Activated T-helper 1 cell treated with Interleukin-2 at 50 U/mL for 16 hours (primary cell): ENCODE measurements around the gene SLC5A10.
A peak's percentile ranks its signal among the peaks of the same experiment; 100 is the strongest.
"Not testable (repeated sequence)": the region's sequence is repeated elsewhere in the genome, so short reads cannot be mapped to it uniquely, and the experiment has no call there.

Experiments
- DNase-seq: peaks from one replicate; pipeline ENCODE4 v3.0.0-alpha.2; 2020; ENCODE audit warnings: low read depth

SLC5A10 gene

DNA sequence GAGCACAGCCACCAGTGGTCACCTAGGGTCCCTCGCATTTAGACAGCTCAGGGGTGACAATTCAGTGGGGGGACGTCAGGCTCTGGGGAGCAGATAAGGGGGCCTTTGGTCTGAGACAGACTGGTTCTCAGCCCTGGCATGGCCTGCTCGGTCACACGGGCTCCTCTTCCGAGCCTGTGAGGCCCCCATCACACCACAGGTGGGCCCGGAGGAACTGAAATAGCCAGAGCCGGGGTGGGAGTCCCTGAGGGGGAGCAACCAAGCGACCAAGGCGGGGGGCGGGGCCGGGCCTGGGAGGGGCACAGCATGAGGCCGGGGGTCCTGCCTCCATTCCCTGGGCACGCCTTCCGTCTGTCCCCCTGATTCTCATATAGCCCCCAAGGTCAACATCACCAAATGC is 90.4 kb downstream of the SLC5A10 start:
- not testable (repeated sequence) for DNase-seq

DNA sequence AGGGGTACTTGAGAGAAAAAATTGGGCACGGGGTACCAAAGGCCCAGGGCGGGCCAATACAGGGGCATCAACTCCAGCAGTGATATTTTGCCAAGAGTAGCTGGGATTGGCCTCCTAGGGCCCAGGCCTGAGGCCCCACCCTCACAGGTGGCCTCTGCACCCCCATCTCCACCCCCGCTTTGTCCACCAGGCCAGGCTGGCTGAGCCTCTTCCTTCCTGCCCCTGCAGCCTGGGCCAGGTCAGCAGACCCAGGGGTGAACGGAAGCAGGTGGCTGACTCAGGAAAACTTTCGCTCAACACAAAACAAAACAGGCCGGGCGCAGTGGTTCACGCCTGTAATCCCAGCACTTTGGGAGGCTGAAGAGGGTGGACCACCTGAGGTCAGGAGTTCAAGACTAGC is 91.1 kb downstream of the SLC5A10 start:
- not testable (repeated sequence) for DNase-seq

DNA sequence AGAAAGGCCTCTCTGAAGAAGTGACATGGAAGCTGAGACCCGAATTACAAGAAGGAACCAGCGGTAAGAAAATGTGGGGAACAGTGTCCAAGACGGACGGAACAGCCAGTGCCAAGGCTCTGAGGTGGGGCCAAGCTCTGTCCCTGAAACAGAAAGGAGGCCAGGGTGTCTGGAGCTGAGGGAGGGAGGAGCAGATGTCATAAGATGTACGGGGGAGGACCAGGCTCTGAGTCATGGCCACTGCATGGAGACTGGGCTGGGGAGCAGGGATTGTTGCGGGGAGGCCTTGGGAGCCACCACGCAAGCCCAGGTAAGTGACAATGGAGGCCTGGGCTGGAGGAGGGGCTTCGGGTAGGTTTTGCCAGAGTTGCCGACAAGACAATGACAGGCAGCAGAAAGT is 92.7 kb downstream of the SLC5A10 start:
- not testable (repeated sequence) for DNase-seq

DNA sequence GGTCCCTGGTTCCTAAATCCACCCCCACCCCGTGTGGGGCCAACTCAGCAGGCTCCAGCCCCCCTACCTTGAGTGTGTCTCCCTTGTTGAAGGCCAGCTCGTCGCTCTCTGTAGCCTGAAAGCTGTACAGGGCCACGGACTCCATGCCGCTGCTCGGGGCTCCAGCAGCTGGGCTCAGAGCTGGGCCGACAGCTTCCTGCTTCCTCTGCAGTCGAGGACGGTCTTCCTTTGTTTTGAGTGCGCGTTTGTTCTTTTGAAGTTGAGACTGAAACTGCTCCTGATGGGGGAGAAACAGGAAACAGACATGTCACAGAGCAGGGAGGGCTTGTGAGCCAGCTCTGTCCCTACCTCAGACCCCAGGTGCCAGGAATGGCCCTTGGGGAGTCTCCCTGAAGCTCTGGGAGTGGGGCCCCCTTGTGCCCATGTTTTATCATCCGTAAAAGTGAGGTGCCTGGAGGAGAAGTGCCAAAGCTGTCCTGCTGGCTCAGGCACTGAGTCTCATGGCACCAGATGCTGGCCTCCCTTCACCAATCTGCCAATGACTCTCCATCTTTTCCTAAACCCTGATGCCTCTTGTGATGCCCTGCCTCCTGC is 94.9 kb downstream of the SLC5A10 start, which contains the start of gene GRAP:
GRAP (minus strand) TSS at position 176 of the 594 bp plus-strand sequence; CDS start at position 145, 31 bp downstream.
- DNase-seq = not testable (repeated sequence)

DNA sequence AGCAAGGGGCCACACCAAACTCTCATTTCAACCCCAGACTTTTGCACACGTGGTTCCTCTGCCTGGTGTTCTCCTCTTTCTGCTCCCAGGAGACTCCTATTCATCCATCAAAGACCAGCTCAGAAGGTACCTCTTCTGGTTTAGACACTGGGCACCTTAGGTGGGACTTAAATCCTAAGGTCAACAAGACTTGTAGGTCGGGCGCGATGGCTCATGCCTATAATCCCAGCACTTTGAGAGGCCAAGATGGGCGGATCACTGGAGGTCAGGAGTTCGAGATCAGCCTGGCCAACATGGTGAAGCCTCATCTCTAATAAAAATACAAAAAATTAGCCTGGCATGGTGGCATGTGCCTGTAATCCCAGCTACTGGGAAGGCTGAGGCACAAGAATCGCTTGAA is 95.5 kb downstream of the SLC5A10 start:
- not testable (repeated sequence) for DNase-seq

DNA sequence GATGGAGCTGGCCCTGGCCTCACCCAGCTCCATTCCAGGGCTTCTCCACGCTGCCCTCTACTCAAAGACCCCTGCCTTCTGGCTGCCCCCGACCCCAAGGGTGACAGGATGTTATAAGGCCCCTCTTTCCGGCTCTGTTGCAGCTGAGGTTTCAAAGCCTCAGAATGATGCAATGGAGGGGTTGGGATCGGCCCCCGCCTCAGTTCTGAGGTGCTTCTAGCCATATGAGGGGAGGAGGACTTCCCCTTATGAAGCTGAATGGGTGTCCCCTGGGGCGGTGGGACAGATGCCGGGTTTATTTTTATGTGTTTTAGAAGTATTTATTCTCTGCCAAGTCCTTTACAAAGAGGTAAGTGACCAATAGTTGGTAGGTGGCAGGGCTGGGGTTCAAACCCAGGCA is 96.9 kb downstream of the SLC5A10 start:
- not testable (repeated sequence) for DNase-seq

DNA sequence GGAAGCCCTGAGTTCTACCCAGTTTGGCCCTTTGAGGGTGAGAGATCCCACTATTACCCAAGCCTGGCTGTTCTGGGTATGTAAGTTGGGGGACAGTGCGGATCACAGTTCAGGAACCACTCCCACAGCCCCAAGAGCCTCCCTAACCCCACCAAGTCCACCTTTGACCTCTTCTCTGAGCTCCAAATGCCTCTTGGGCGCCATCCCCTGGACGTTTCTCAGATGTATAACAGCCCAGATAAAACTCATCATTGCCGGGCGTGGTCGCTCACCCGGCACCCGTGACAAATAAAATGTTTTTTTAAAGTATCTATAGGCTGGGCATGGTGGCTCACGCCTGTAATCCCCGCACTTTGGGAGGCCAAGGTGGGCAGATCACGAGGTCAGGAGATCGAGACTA is 103.5 kb downstream of the SLC5A10 start:
- DNase-seq = not testable (repeated sequence)

DNA sequence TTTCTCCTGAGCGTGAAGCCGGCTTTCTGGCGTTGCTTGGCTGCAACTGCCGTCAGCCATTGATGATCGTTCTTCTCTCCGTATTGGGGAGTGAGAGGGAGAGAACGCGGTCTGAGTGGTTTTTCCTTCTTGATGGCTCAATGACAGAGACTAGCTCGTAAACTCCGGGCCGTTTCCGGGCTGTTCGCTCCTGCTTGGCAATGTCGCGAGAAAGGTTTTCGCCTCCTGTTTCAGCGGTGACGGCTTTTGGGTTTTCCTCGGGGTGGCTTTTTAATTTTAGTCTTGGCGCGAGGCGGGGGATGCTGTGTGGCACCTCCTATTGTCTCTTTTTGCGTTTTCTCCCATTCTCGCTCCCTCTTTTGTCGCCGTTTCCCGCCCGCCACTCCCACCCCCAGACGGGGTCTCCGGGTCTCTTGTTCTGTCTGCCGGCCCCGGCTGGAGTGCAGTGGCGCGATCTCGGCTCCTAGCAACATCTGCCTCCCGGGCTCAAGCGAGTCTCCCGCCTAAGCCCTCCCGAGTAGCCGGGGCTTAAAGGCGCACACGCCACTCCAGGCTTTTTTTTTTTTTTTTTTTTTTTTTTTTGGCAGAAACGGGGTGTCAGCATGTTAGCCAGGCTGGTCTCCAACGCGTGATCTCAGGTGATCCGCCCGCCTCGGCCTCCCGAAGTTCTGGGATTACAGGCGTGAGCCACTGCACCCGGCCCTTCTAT is 110.2 kb downstream of the SLC5A10 start:
- DNase-seq = peak; percentile 60

DNA sequence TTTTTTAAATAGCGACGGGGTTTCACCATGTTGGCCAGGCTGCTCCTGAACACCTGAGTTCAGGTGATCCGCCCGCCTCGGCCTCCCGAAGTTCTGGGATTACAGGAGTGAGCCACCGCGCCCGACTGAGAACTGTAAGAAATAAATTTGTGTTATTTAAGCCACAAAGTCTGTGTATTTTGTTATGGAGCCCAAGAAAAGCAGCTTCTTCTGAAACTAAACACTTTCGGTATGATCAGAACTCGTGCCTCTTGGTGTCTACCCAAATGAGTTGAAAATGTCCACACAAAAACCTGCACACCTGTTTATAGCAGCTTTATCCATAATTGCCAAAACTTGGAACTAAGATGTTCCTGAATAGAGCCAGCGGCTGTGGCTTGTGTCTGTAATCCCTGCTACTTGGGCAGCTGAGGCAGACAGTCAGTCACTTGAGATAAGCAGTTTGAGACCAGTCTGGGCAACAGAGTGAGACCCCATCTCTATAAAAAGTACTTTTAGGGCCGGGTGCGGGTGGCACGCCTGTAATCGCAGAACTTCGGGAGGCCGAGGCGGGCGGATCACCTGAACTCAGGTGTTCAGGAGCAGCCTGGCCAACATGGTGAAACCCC is 110.9 kb downstream of the SLC5A10 start:
- DNase-seq = not testable (repeated sequence)

DNA sequence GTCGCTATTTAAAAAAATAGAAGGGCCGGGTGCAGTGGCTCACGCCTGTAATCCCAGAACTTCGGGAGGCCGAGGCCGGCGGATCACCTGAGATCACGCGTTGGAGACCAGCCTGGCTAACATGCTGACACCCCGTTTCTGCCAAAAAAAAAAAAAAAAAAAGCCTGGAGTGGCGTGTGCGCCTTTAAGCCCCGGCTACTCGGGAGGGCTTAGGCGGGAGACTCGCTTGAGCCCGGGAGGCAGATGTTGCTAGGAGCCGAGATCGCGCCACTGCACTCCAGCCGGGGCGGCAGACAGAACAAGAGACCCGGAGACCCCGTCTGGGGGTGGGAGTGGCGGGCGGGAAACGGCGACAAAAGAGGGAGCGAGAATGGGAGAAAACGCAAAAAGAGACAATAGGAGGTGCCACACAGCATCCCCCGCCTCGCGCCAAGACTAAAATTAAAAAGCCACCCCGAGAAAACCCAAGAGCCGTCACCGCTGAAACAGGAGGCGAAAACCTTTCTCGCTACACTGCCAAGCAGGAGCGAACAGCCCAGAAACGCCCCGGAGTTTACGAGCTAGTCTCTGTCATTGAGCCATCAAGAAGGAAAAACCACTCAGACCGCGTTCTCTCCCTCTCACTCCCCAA is 111.5 kb downstream of the SLC5A10 start:
- peak; percentile 41 for DNase-seq

DNA sequence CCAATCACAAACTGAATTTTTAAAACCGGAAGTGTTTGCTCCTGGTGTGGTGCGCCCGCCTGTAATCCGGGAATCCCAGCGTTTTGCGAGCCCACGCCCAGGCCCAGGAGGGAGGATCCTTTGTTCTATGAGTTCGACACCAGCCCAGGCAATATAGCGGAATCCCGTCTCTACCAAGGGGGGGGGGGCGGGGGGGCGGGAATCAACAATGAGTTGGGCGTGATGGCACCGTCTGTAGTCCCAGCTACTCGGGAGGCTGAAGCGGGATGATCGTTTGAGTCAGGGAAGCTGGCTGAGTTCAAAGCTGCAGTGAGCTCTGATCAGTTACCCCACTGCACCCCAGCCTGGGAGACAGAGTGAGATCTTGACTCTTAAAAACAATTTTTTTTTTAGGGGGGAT is 112.4 kb downstream of the SLC5A10 start:
- not testable (repeated sequence) for DNase-seq

DNA sequence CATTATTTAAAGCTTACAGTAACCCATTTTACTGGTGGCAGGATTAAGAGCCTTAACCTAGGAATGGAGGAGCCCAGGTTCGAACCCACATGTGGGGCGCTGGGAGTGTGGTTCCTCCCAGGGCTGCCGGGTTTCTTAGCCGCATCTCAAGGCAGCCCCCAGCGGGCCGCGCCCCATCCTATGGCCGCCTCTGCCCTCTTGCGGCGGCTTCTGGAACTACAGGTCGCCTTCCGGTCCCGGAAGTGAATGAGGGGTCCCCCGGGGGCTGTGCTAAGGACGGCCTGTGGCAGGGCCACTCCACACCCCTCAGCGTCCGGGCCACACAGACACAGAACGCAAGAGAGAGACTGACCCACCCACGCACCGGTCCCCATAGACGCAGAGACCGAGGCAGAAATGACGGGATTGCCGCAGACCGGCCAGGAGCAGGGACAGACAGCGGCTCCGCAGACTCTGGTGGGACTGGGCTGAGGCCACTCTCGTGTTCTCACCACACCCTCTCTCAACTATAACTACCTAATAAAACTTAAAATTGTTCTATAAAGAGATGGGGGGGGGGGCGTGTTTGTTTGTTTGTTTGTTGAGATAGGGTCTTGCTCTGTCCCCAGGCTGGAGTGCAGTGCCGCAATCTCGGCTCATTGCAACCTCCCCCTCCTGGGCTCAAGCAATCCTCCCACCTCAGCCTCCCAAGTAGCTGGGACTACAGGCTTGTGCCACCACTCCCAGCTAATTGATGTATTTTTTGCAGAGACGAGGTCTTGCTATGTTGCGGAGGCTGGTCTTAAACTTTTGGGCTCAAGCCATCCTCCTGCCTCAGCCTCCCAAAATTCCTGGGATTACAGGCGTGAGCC is 118.6 kb downstream of the SLC5A10 start:
- not testable (repeated sequence) for DNase-seq
